ENCODE results near the gene LPP. TPM values are rescaled to one million over a fixed set of nuclear protein-coding genes. Genes with fewer than 3 reads are reported as not detected.

LPP gene
- total RNA-seq, 1 donor from 2014 or later: 184 TPM

- H3K9me3 Mint-ChIP-seq (ENCODE audit: unreplicated experiment): no peaks in the 10 kb centered on the region
- H3K27me3 Mint-ChIP-seq (ENCODE audit: unreplicated experiment): no peaks in the 10 kb centered on the region
- H3K4me1 Mint-ChIP-seq (ENCODE audit: unreplicated experiment): peaks cover 66% of the 10 kb centered on the region
- no peak for DNase-seq (ENCODE audit: extremely low spot score, unreplicated experiment)
- peaks cover 4% of the 10 kb centered on the region for H3K36me3 Mint-ChIP-seq (ENCODE audit: unreplicated experiment)
- H3K4me3 Mint-ChIP-seq (ENCODE audit: unreplicated experiment): no peak overlapping the region
- peak overlapping the region; percentile 58 for H3K27ac Mint-ChIP-seq (ENCODE audit: unreplicated experiment)
- no peak for TF ChIP-seq CTCF (IDR thresholded peaks at IDR 0.05)
These were observed 67.2 kb downstream of the LPP start for GRCh38 chr3:188220988-188221818.

GRCh38 chr3:188223936-188224335 lies 70.0 kb downstream of the LPP start:
- Mint-ChIP-seq H3K36me3 (ENCODE audit: unreplicated experiment) (peaks cover 12% of the 10 kb centered on the region), H3K4me3 (ENCODE audit: unreplicated experiment) (no peak overlapping the region), H3K9me3 (ENCODE audit: unreplicated experiment) (no peaks in the 10 kb centered on the region), H3K4me1 (ENCODE audit: unreplicated experiment) (peaks cover 41% of the 10 kb centered on the region), H3K27me3 (ENCODE audit: unreplicated experiment) (no peaks in the 10 kb centered on the region), H3K27ac (ENCODE audit: unreplicated experiment) (peak overlapping the region; percentile 59)
- TF ChIP-seq CTCF (IDR thresholded peaks at IDR 0.05): no peak
- DNase-seq (ENCODE audit: extremely low spot score, unreplicated experiment): no peak

GRCh38 chr3:188227442-188227841 lies 73.5 kb downstream of the LPP start:
- no peak for DNase-seq (ENCODE audit: extremely low spot score, unreplicated experiment)
- H3K4me3 Mint-ChIP-seq (ENCODE audit: unreplicated experiment): no peak overlapping the region
- no peaks in the 10 kb centered on the region for H3K27me3 Mint-ChIP-seq (ENCODE audit: unreplicated experiment)
- H3K36me3 Mint-ChIP-seq (ENCODE audit: unreplicated experiment): peaks cover 14% of the 10 kb centered on the region
- TF ChIP-seq CTCF (IDR thresholded peaks at IDR 0.05): no peak
- H3K9me3 Mint-ChIP-seq (ENCODE audit: unreplicated experiment): no peaks in the 10 kb centered on the region
- peaks cover 35% of the 10 kb centered on the region for H3K4me1 Mint-ChIP-seq (ENCODE audit: unreplicated experiment)
- H3K27ac Mint-ChIP-seq (ENCODE audit: unreplicated experiment): no peak overlapping the region

GRCh38 chr3:188229177-188229576 lies 75.2 kb downstream of the LPP start:
- peaks cover 14% of the 10 kb centered on the region for H3K36me3 Mint-ChIP-seq (ENCODE audit: unreplicated experiment)
- no peak overlapping the region for H3K27ac Mint-ChIP-seq (ENCODE audit: unreplicated experiment)
- no peak for TF ChIP-seq CTCF (IDR thresholded peaks at IDR 0.05)
- H3K27me3 Mint-ChIP-seq (ENCODE audit: unreplicated experiment): no peaks in the 10 kb centered on the region
- DNase-seq (ENCODE audit: extremely low spot score, unreplicated experiment): no peak
- no peaks in the 10 kb centered on the region for H3K9me3 Mint-ChIP-seq (ENCODE audit: unreplicated experiment)
- H3K4me3 Mint-ChIP-seq (ENCODE audit: unreplicated experiment): no peak overlapping the region
- peaks cover 32% of the 10 kb centered on the region for H3K4me1 Mint-ChIP-seq (ENCODE audit: unreplicated experiment)

- Mint-ChIP-seq H3K4me1 (ENCODE audit: unreplicated experiment) (peaks cover 38% of the 10 kb centered on the region), H3K4me3 (ENCODE audit: unreplicated experiment) (no peak overlapping the region)
These were observed 75.8 kb downstream of the LPP start for GRCh38 chr3:188229726-188230125.

More at GRCh38 chr3:188229726-188230125, 75.8 kb downstream of the LPP start:
- Mint-ChIP-seq H3K36me3 (ENCODE audit: unreplicated experiment) (peaks cover 14% of the 10 kb centered on the region), H3K9me3 (ENCODE audit: unreplicated experiment) (no peaks in the 10 kb centered on the region), H3K27me3 (ENCODE audit: unreplicated experiment) (no peaks in the 10 kb centered on the region), H3K27ac (ENCODE audit: unreplicated experiment) (no peak overlapping the region)
- DNase-seq (ENCODE audit: extremely low spot score, unreplicated experiment): no peak
- TF ChIP-seq CTCF (IDR thresholded peaks at IDR 0.05): no peak

All from osteocyte (in vitro differentiated cells).